LNCaP clone FGC (cell line): Measurements from ENCODE around the gene MNT.
A peak's percentile ranks its signal among the peaks of the same experiment; 100 is the strongest.

ENCODE experiments used
- DNase-seq: peaks from one replicate; pipeline ENCODE4 v3.0.0-alpha.2; 2011; ENCODE audit warnings: low read depth
- H3K4me3 ChIP-seq: 2 replicates; pipeline ENCODE4 v1.5.1; 2011; ENCODE audit warnings: mild to moderate bottlenecking, low read depth, low read length, control low read depth
- TF ChIP-seq, protein P1 (sequence below): IDR thresholded peaks from 2 replicates; pipeline ENCODE4 v1.5.1; 2012; ENCODE audit warnings: mild to moderate bottlenecking; ENCODE audit not compliant: control insufficient read depth, insufficient read depth; ENCODE audit errors: extremely low read depth

The MNT gene

DNA sequence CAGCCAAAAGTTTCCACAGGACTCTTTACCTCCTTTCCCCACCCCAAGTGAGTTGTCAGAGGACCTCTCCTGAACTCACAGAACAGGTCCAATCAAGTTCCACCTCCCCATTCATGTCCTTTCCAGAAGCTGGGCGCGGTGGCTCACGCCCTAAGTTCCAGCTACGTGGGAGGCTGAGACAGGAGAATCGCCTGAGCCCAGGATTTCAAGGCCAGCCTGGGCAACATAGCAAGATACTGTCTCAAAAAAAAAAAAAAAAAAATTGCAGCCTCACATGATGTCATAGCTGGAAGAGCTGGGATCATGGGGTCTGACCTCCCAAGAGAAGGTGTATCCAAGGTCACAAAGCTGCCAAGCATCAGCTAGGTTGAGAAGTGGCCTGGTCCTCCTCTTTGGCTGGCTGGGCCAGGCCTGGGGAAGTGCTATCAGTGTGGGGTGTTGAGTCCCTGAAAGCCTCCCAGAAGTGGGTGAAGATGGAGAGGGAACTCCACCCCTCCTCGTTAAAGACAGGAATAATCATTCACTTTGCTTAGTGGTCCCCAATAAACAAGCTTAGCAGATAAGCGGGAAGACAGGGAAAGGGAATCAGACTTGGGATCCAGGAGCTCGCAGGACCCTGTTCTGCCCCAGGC is 5.5 kb upstream of the MNT start:
- TF ChIP-seq, protein P1, sequence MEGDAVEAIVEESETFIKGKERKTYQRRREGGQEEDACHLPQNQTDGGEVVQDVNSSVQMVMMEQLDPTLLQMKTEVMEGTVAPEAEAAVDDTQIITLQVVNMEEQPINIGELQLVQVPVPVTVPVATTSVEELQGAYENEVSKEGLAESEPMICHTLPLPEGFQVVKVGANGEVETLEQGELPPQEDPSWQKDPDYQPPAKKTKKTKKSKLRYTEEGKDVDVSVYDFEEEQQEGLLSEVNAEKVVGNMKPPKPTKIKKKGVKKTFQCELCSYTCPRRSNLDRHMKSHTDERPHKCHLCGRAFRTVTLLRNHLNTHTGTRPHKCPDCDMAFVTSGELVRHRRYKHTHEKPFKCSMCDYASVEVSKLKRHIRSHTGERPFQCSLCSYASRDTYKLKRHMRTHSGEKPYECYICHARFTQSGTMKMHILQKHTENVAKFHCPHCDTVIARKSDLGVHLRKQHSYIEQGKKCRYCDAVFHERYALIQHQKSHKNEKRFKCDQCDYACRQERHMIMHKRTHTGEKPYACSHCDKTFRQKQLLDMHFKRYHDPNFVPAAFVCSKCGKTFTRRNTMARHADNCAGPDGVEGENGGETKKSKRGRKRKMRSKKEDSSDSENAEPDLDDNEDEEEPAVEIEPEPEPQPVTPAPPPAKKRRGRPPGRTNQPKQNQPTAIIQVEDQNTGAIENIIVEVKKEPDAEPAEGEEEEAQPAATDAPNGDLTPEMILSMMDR, result no peak
- no peak for DNase-seq
- no peak overlapping the region for H3K4me3 ChIP-seq

DNA sequence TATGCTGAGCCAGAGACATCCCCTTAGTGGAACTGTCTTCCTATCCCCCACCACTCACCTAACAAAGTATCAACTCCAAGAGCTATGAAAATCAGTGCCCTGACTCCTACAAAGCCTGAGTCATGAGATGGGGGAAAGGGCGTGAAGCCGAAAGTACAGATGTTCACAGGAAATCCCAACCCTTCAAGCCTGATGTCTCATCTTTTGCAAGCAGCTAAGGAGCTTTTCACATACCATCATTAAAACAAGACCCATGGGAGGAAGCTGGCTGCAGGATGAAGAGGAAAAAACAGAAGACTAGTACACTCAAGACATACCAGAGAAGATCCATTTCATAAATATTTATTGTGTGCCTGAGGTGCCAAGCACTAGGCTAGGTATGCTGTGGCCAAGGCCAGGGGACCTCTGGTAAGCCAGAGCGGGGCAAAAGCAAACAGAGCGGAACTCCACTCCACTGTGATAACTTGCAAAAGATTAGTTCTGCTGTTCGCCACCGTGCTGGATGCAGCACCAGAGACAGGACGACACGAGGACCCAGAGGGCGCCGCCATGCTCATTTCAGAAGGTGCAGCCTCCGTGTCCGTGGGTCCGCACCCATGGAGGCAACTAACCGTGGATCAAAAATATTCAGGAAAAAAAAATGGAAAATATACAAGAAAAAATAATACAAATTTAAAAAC is 4.5 kb upstream of the MNT start:
- no peak for DNase-seq
- H3K4me3 ChIP-seq, result no peak overlapping the region
- TF ChIP-seq, protein P1, result no peak

DNA sequence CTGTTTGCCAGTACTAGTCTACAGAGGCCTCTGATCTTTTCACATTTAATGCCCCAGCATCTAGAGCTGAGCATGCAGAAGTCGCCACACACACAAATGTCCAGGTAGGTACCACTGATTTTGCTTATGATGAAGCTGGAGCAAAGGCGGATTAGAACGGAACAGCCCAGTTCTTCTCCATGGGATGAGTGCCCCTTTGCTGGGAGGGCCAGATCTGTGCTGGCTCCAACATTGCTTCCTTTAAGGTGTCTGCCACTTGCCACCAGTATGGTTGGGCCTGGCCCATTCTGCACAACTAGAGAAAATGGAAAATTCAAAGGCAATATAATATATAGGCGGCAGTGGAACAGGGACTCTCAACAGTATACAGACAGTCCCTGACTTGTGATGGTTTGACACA is 2.2 kb upstream of the MNT start:
- no peak overlapping the region for H3K4me3 ChIP-seq
- TF ChIP-seq, protein P1, result no peak
- no peak for DNase-seq

DNA sequence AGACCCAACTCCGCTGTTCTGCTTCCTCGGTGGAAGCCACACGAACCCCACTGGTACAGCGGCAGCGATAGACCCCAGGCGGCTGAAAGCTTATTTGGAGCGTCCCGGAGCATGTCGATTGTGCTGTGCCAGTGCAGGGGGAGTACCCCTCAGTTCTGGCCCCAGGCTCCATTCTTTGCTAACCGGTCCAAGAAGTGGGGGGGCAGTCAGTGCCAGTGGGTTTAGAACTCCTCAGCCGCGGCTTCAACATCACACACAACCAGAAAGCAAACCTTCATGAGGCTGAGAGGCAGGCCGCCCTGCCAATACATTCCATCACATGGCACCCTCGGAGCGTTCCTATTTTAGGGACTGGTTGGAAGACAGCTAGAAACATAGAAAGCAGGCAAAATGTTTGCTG is 1.7 kb upstream of the MNT start:
- TF ChIP-seq, protein P1, result no peak
- no peak for DNase-seq
- H3K4me3 ChIP-seq, result peak overlapping the region; percentile 98

DNA sequence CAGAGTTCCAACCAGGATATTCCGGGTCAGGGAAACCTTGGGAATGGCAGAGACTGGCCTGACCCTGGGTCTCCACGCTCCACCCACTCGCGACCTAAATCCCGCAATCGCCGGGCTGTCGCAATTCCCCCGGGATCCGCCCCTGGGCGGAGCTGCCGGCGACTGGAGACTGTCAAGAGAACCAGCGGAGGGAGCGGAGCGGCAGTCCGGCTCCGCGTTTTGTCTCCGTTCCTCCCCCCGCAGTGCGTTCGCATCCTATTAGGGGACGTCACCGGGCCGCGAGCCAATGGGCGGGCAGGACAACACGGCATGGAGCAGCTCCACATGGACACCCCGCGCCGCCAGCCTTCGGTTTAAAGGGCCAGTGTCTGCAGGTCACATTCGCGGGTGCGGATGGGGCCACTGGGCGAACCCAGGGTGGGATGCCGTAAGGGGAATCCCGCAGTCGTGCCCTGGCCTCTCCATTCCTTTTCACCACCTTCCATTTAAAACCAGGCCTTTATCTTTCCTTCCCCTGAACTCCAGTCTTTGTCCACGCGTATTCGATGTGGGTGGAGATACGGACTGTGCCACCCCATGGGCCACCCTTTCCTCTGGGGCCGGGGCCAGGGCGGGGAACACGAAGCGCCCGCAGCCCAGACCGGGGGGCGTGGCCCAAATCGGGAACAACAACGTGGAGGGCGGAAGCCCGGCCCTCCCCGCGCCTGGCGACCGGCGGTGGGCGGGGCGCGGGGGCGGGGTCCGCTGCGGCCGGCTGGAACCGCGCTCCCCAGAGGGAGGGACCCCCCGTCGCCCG is 764 bp upstream of the MNT start:
- H3K4me3 ChIP-seq, result peak overlapping the region; percentile 98
- peak; percentile 98 for DNase-seq
- TF ChIP-seq, protein P1, result no peak

DNA sequence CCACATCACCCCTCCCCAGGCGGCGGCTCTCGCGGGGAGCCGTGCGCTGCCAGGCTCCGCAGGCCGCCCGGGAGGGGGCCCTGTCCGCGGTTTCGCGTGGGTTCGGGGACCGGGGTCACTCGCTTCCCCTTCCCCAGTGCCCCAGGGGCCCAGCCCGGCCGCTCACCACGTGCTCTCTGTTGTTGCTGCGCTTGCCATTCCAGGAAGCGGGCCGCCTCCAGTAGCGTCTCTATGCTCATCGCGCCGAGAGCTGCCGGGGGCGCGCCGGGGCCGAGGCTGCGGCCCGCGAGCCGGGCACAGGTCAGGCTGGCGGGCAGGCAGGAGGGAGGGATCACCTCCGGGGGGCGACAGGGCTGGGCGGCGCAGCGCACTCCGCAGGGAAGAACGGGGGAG is 390 bp downstream of the MNT start:
- H3K4me3 ChIP-seq, result peak overlapping the region; percentile 98
- TF ChIP-seq, protein P1, result 0 out of 2 replicates have a peak, but pooled peaks have one; percentile 4
- no peak for DNase-seq
